GM12891 (cell line): ENCODE measurements around the gene PPP1R14C. TPM values are rescaled to one million over a fixed set of nuclear protein-coding genes. Genes with fewer than 3 reads are reported as not detected.

Experiments
- DNase-seq: peaks from one replicate; pipeline ENCODE4 v3.0.0; 2011; ENCODE audit warnings: low spot score; ENCODE audit not compliant: insufficient read length
- FAIRE-seq: peaks from 2 replicates; lab custom pipeline; 2011; peaks lifted over from hg19 to GRCh38; lab: Jason Lieb, UNC
- PAX5 ChIP-seq: IDR thresholded peaks from 2 replicates; pipeline ENCODE4 v1.6.1; 2011; ENCODE audit warnings: low read length, moderate library complexity, mild to moderate bottlenecking; ENCODE audit not compliant: insufficient read depth, severe bottlenecking
- POLR2A ChIP-seq: IDR thresholded peaks from 2 replicates; pipeline ENCODE4 v1.6.1; 2011; ENCODE audit warnings: low read depth, low read length, control low read depth
- POLR2AphosphoS5 ChIP-seq: IDR thresholded peaks from 2 replicates; pipeline ENCODE4 v1.6.1; 2011; ENCODE audit warnings: low read depth, low read length, control low read depth
- POU2F2 ChIP-seq: IDR thresholded peaks from 2 replicates; pipeline ENCODE4 v1.6.1; 2011; ENCODE audit warnings: low read depth, mild to moderate bottlenecking, control low read depth, low read length, moderate library complexity
- SPI1 ChIP-seq: IDR thresholded peaks from 2 replicates; pipeline ENCODE4 v1.6.1; 2011; ENCODE audit warnings: low read depth, low read length, control low read depth
- TAF1 ChIP-seq: IDR thresholded peaks from 2 replicates; pipeline ENCODE4 v1.6.1; 2011; ENCODE audit warnings: low read depth, low read length, control low read depth
- polyA plus RNA-seq: library from polyadenylated mRNA; unstranded; fragments of >200 nt; gene quantifications from one replicate; pipeline ENCODE4 v1.2.1, GENCODE V29; 2012; ENCODE audit warnings: low read depth, missing spikeins, inconsistent platforms; ENCODE audit not compliant: missing spikeins

PPP1R14C gene, protein sequence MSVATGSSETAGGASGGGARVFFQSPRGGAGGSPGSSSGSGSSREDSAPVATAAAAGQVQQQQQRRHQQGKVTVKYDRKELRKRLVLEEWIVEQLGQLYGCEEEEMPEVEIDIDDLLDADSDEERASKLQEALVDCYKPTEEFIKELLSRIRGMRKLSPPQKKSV
- not detected for polyA plus RNA-seq

DNA sequence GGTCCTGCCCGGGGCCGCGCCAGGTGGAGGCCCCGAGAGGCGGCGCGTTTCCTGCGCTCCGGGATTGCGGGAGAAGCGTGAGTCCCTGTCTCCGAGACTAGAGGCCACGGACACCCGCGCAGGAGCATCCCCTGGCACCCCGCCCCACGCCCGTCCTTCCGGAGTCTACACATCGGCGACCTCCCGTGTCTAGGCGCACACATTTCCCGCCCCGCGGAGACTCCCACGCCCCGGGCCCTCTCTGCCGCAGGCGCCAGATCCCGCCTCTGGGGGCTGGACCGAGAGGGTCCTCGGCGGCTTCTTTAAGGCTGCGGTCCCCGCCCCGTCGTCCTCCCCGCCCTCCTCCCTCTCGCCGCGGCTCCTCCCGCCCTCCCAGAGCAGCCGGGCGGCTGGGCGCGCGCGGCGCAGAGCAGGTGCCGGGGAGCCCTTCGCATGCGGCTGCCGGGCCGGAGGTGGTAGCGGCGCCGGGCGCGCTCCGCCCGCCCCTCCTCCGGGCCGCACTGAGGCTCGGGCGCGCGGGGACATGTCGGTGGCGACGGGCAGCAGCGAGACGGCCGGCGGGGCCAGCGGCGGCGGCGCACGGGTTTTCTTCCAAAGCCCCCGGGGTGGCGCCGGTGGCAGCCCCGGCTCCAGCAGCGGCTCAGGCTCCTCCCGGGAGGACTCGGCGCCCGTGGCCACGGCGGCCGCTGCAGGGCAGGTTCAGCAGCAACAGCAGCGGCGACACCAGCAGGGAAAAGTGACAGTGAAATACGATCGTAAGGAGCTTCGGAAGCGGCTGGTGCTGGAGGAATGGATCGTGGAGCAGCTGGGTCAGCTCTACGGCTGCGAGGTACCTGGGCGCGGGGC is at the start of gene PPP1R14C:
Gene PPP1R14C (plus strand): TSS at position 375 of the 846 bp plus-strand sequence. CDS start 149 bp downstream, at position 524.
- TF ChIP-seq POLR2A = no peak
- TF ChIP-seq POLR2AphosphoS5 = no peak
- TF ChIP-seq POU2F2 = no peak
- TF ChIP-seq PAX5 = no peak
- DNase-seq (peak; percentile 35), FAIRE-seq (no peak)

DNA sequence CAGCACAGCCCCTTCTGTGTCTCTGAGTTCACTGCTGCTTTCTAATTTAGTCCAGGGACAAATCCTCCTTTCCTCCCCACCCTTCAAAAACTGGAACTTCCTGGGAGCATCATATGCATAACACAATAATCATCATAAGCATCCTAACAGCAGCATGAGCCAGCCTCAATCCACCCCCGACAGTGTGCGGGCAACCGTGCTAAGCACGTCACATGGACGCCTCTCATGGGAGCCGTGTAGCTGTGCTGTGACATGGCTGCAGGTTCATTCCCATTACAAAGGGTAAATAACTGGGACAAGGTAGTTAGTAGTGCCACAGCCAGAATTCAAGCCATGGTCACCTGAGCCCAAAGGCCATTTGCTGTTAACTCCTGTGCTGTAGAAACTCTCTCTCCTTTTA is 49.4 kb upstream of the PPP1R14C start:
- no peak for FAIRE-seq
- DNase-seq = no peak
- TF ChIP-seq TAF1 = no peak
- no peak for TF ChIP-seq PAX5
- no peak for TF ChIP-seq SPI1
- no peak for TF ChIP-seq POU2F2
- no peak for TF ChIP-seq POLR2AphosphoS5
- no peak for TF ChIP-seq POLR2A

DNA sequence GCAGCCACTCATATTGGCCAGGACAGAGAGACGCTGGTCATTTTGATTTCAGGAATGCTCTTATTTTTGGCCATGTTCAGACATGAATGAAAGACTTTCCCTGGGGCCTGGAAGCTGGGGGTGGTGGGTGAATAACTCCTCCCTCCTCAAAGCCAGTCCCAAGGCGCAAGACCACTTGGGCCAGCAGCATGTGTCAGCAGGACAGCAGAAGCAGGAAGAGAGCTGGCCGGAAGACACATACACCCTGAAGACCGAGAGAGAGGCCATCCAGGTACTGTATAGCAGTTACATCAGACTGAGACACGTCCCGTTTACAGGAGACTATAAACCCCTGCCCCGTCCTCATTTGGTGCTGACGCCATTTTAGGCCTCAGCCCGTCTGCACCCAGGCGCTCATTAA is 44.7 kb upstream of the PPP1R14C start:
- FAIRE-seq (no peak), DNase-seq (no peak)
- TF ChIP-seq POU2F2 (no peak), SPI1 (no peak), POLR2AphosphoS5 (no peak), TAF1 (no peak)

DNA sequence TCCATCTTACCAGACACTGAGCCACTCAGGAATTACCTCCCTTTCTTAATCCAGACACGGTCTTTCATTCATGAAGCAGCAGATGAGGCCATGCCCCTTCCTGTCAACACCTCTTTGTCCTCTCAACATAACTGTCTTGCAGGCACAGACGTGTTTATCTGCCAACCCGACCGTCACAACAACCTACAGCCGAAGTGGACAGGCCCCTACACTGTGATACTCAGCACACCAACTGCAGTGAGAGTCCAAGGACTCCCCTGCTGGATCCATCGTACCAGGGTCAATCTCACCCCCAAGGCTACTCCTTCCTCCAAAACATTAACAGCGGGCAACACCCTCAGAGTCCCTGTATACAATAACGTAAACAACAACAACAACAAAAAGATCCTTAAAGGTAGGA is 43.3 kb upstream of the PPP1R14C start:
- no peak for DNase-seq
- TF ChIP-seq TAF1 (no peak), POLR2AphosphoS5 (no peak), POLR2A (no peak), PAX5 (no peak), SPI1 (no peak), POU2F2 (no peak)
- no peak for FAIRE-seq

DNA sequence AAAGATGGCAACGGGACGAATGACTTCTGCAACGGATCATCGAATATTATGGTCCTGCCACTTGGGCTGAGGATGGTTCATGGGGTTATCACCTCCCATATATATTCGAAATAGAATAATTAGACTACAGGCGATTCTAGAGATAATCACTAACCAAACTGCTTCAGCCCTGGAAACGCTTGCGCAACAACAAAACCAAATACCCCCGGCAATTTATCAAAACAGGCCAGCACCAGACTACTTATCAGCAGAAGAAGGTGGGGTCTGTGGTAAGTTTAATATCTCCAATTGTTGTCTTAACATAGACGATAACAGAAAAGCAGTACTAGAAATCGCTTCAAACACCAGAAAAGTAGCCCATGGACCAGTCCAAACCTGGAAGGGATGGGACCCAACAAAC is 42.9 kb upstream of the PPP1R14C start:
- TF ChIP-seq TAF1 (no peak), POLR2A (no peak), POLR2AphosphoS5 (no peak), SPI1 (no peak), POU2F2 (no peak), PAX5 (no peak)
- no peak for FAIRE-seq
- DNase-seq = no peak

DNA sequence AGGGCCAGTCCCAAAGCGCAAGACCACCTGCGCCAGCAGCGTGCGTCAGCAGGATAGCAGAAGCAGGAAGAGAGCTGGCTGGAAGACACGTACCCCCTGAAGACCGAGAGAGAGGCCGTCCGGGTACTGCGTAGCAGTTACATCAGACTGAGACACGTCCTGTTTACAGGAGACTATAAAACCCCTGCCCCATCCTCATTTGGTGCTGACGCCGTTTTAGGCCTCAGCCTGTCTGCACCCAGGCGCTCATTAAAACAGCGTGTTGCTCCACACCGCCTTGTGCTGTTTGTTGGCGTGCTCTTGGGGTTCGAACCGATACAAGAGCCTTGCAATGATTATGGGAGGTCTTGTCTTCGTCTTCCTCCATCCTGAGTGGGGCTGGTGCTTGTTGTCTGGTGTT is 42.1 kb upstream of the PPP1R14C start:
- DNase-seq = no peak
- TF ChIP-seq PAX5 = no peak
- TF ChIP-seq POU2F2 = no peak
- no peak for TF ChIP-seq TAF1
- no peak for TF ChIP-seq POLR2AphosphoS5
- no peak for TF ChIP-seq SPI1
- TF ChIP-seq POLR2A = no peak
- FAIRE-seq = no peak

DNA sequence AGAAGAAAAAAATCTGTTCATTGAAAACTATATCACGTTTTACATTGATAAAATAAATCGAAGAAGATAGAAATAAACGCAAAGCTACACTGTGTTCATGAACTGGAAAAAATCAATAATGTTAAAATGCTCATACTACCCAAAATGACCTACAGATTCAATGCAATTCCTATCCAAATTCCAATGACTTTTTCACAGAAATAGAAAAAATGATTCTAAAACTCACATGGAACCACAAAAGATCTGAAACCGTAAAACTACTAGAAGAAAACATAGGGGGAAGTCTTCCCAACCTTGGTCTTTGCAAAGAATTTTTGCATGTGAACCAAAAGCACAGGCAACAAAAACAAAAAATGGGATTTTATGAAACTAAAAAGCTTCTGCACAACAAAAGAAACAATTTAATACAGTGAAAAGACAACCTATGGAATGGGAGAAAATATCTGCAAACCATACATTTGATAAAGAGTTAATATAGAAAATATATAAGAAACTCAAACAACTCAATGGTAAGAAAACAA is 40.0 kb upstream of the PPP1R14C start:
- TF ChIP-seq POU2F2 = no peak
- TF ChIP-seq POLR2AphosphoS5 = no peak
- TF ChIP-seq TAF1 = no peak
- TF ChIP-seq SPI1 = no peak
- TF ChIP-seq PAX5 = no peak
- no peak for TF ChIP-seq POLR2A
- DNase-seq = no peak
- FAIRE-seq = no peak

DNA sequence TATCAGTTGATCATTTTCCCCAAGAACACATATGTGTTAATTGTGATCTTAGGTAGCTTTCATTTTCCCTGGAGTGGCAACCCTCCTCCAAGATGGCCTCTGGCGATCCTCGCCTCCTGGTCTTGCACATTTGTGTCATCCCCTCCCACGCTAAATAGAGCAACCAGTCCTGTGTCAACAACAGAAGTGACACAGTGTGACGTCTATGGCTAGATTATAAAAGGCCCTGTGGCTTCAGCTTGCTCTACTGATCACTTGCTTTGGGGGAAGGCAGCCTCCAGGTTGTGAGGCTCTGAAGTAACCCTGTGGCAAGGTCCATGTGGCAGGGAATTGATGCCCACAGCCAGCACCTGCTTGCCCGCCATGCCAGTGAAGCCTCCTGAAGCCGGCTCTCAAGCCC is 30.6 kb upstream of the PPP1R14C start:
- DNase-seq (no peak), FAIRE-seq (no peak)
- TF ChIP-seq TAF1 = no peak
- no peak for TF ChIP-seq POLR2AphosphoS5
- no peak for TF ChIP-seq POU2F2
- no peak for TF ChIP-seq PAX5
- no peak for TF ChIP-seq SPI1
- no peak for TF ChIP-seq POLR2A

DNA sequence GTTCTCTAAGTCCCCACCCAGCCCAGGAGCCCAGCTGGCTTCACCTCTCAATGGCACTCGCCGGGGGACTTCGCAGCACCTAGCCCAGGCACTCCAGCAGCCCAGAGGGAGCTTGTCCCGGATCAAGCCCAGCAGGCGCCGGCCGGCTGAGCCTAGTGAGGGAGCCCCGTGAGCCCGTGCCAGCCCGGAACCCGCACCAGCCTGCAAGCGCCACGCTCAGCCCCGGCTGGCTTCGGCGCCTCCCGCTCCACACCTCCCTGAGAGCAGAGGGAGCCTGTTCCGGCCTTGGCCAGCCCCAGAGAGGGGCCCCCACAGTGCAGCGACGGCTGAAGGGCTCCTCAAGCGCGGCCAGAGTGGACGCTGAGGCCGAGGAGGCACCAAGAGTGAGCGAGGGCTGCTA is 27.1 kb upstream of the PPP1R14C start:
- FAIRE-seq (no peak), DNase-seq (no peak)
- TF ChIP-seq PAX5 = no peak
- TF ChIP-seq POLR2AphosphoS5 = no peak
- no peak for TF ChIP-seq SPI1
- no peak for TF ChIP-seq POU2F2
- TF ChIP-seq TAF1 = no peak
- TF ChIP-seq POLR2A = no peak
